Measurements from ENCODE around the gene AKR7A2. TPM values are rescaled to one million over a fixed set of nuclear protein-coding genes. Genes with fewer than 3 reads are reported as not detected.

AKR7A2 gene
- total and polyA plus RNA-seq, 2 donors (not counting 1 experiment from before 2014, with no cell fraction given) = 31.3 to 63.6 TPM

GRCh38 chr1:19327736-19328135 lies 15.8 kb upstream of the AKR7A2 start:
- H2AFZ ChIP-seq (ENCODE audit: low read length) = no peak overlapping the region
- H3K9me3 ChIP-seq (ENCODE audit: control insufficient read depth, insufficient read depth, low read depth, low read length) = no peaks in the 10 kb centered on the region
- no peak overlapping the region for H3K9ac ChIP-seq (ENCODE audit: insufficient read depth, low read length)
- H3K4me2 ChIP-seq (ENCODE audit: extremely low read depth, insufficient read depth, low read length) = no peak overlapping the region
- no peaks in the 10 kb centered on the region for H3K27me3 ChIP-seq (ENCODE audit: control insufficient read depth, insufficient read depth, low read length)
- TF ChIP-seq CTCF (conservative IDR thresholded peaks at IDR 0.05 in 1 of 2, IDR thresholded peaks at IDR 0.05 in 1 of 2; ENCODE audit: low read depth in 1 of 2, low read length in 2 of 2) = no peak
- TF ChIP-seq EZH2 (IDR thresholded peaks at IDR 0.05; ENCODE audit: low read length, missing control alignments) = no peak
- no peak overlapping the region for H3K4me3 ChIP-seq (replicated peaks in 1 of 4; ENCODE audit: control extremely low read depth in 1 of 4, insufficient read depth in 1 of 4, low read depth in 3 of 4, low read length in 4 of 4)
- no peak for DNase-seq (ENCODE audit: low read depth in 2 of 2)
- no peaks in the 10 kb centered on the region for H3K4me1 ChIP-seq (ENCODE audit: control insufficient read depth, extremely low read depth, insufficient read depth, low read length)
- no peaks in the 10 kb centered on the region for H3K79me2 ChIP-seq (ENCODE audit: control insufficient read depth, insufficient read depth, low read length)
- H3K36me3 ChIP-seq (ENCODE audit: control insufficient read depth, insufficient read depth, low read length) = peaks cover 14% of the 10 kb centered on the region
- no peaks in the 10 kb centered on the region for H4K20me1 ChIP-seq (ENCODE audit: control insufficient read depth, extremely low read depth, insufficient read depth, low read length)
- no peak overlapping the region for H3K27ac ChIP-seq (ENCODE audit: insufficient read depth, low read length)

DNA sequence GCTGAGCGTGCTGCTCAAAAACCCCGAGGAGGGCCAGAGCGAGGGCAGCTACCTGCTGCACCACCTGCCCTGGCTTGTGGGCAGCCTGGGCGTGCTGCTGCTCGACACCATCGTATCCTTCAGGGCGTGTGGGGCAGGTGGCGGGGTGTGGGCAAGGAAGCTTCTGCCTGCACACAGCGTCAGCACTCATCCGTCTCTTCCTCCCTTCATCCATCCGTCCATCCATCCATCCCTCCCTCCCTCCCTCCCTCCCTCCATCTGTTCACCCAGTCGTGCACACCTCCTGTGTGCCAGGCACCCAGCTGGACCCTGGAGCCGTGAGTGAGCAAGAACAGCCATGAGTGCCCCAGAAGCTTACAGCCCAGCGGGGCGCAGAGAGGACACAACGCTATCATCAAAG lies 15.4 kb upstream of the AKR7A2 start:
- H3K4me1 ChIP-seq (ENCODE audit: control insufficient read depth, extremely low read depth, insufficient read depth, low read length) = no peaks in the 10 kb centered on the region
- no peak overlapping the region for H2AFZ ChIP-seq (ENCODE audit: low read length)
- no peak overlapping the region for H3K9ac ChIP-seq (ENCODE audit: insufficient read depth, low read length)
- H3K79me2 ChIP-seq (ENCODE audit: control insufficient read depth, insufficient read depth, low read length) = no peaks in the 10 kb centered on the region
- H3K36me3 ChIP-seq (ENCODE audit: control insufficient read depth, insufficient read depth, low read length) = peaks cover 16% of the 10 kb centered on the region
- H4K20me1 ChIP-seq (ENCODE audit: control insufficient read depth, extremely low read depth, insufficient read depth, low read length) = no peaks in the 10 kb centered on the region
- TF ChIP-seq CTCF (conservative IDR thresholded peaks at IDR 0.05 in 1 of 2, IDR thresholded peaks at IDR 0.05 in 1 of 2; ENCODE audit: low read depth in 1 of 2, low read length in 2 of 2) (no peak), EZH2 (IDR thresholded peaks at IDR 0.05; ENCODE audit: low read length, missing control alignments) (no peak)
- H3K27me3 ChIP-seq (ENCODE audit: control insufficient read depth, insufficient read depth, low read length) = no peaks in the 10 kb centered on the region
- H3K27ac ChIP-seq (ENCODE audit: insufficient read depth, low read length) = no peak overlapping the region
- no peak overlapping the region for H3K4me2 ChIP-seq (ENCODE audit: extremely low read depth, insufficient read depth, low read length)
- no peak overlapping the region for H3K4me3 ChIP-seq (replicated peaks in 1 of 4; ENCODE audit: control extremely low read depth in 1 of 4, insufficient read depth in 1 of 4, low read depth in 3 of 4, low read length in 4 of 4)
- H3K9me3 ChIP-seq (ENCODE audit: control insufficient read depth, insufficient read depth, low read depth, low read length) = no peaks in the 10 kb centered on the region
- DNase-seq (ENCODE audit: low read depth in 2 of 2) = no peak

DNA sequence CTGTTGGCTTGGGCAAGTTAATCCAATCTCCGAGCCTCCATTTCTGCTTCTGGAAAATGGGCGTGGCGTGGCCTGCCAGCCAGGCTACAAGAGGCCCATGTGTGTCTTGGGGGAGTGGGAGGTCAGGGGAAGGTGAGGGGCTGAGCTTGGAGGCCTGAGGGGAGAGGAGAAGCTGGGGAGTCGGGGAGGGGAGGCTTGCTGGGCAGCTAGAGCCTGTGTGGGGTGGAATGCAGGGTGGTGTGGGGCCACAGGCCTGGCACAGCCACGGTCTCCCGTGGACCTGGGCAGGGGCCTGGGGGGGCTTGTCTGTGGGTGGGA lies 14.8 kb upstream of the AKR7A2 start:
- Histone ChIP-seq H3K9ac (ENCODE audit: insufficient read depth, low read length) (no peak overlapping the region), H3K36me3 (ENCODE audit: control insufficient read depth, insufficient read depth, low read length) (peaks cover 16% of the 10 kb centered on the region), H3K27ac (ENCODE audit: insufficient read depth, low read length) (no peak overlapping the region), H3K4me2 (ENCODE audit: extremely low read depth, insufficient read depth, low read length) (no peak overlapping the region), H4K20me1 (ENCODE audit: control insufficient read depth, extremely low read depth, insufficient read depth, low read length) (no peaks in the 10 kb centered on the region), H3K9me3 (ENCODE audit: control insufficient read depth, insufficient read depth, low read depth, low read length) (no peaks in the 10 kb centered on the region), H3K4me3 (replicated peaks in 1 of 4; ENCODE audit: control extremely low read depth in 1 of 4, insufficient read depth in 1 of 4, low read depth in 3 of 4, low read length in 4 of 4) (no peak overlapping the region), H3K4me1 (ENCODE audit: control insufficient read depth, extremely low read depth, insufficient read depth, low read length) (no peaks in the 10 kb centered on the region), H2AFZ (ENCODE audit: low read length) (no peak overlapping the region), H3K27me3 (ENCODE audit: control insufficient read depth, insufficient read depth, low read length) (no peaks in the 10 kb centered on the region), H3K79me2 (ENCODE audit: control insufficient read depth, insufficient read depth, low read length) (no peaks in the 10 kb centered on the region)
- no peak for TF ChIP-seq EZH2 (IDR thresholded peaks at IDR 0.05; ENCODE audit: low read length, missing control alignments)
- TF ChIP-seq CTCF (conservative IDR thresholded peaks at IDR 0.05 in 1 of 2, IDR thresholded peaks at IDR 0.05 in 1 of 2; ENCODE audit: low read depth in 1 of 2, low read length in 2 of 2) = no peak
- no peak for DNase-seq (ENCODE audit: low read depth in 2 of 2)

Data from fibroblast of lung (primary cell).